Measurements from ENCODE around the gene CXCR3.

- no peak for TF ChIP-seq CTCF (IDR thresholded peaks at IDR 0.05)
- TF ChIP-seq POLR2A (IDR thresholded peaks at IDR 0.05) = no peak
Measured at GRCh38 chrX:71665747-71666146, 47.4 kb upstream of the CXCR3 start.

Measured in thyroid gland (tissue), 4 donors.